Osteocyte (in vitro differentiated cells): ENCODE results near the gene NME9. TPM values are rescaled to one million over a fixed set of nuclear protein-coding genes. Genes with fewer than 3 reads are reported as not detected.

Experiments
- DNase-seq: peaks from one replicate; pipeline ENCODE4 v3.0.0; 2021; ENCODE audit warnings: mixed read lengths; ENCODE audit not compliant: unreplicated experiment; ENCODE audit errors: extremely low spot score
- H3K27ac Mint-ChIP-seq: one replicate; pipeline ENCODE4 v1.8.0; 2021; ENCODE audit warnings: mild to moderate bottlenecking, mixed read lengths; ENCODE audit not compliant: unreplicated experiment
- H3K27me3 Mint-ChIP-seq: one replicate; pipeline ENCODE4 v1.8.0; 2021; ENCODE audit warnings: mixed read lengths; ENCODE audit not compliant: unreplicated experiment
- H3K36me3 Mint-ChIP-seq: one replicate; pipeline ENCODE4 v1.8.0; 2021; ENCODE audit warnings: mixed read lengths; ENCODE audit not compliant: unreplicated experiment
- H3K4me1 Mint-ChIP-seq: one replicate; pipeline ENCODE4 v1.8.0; 2021; ENCODE audit warnings: mixed read lengths; ENCODE audit not compliant: unreplicated experiment
- H3K4me3 Mint-ChIP-seq: one replicate; pipeline ENCODE4 v1.8.0; 2021; ENCODE audit warnings: mild to moderate bottlenecking, moderate library complexity, mixed read lengths; ENCODE audit not compliant: unreplicated experiment
- H3K9me3 Mint-ChIP-seq: one replicate; pipeline ENCODE4 v1.8.0; 2021; ENCODE audit warnings: mixed read lengths; ENCODE audit not compliant: unreplicated experiment
- total RNA-seq: library from RNA; stranded (reverse); gene quantifications from 2 replicates; pipeline ENCODE4 v1.2.1, GENCODE V29; 2021
- TF ChIP-seq, protein P1 (sequence below): fragments of 200-600 bp; sonication (generic); IDR thresholded peaks from 2 replicates; pipeline ENCODE4 v1.5.0; 2021; ENCODE audit warnings: antibody characterized with exemption, mild to moderate bottlenecking, moderate library complexity

The NME9 gene
- total RNA-seq, 1 donor from 2014 or later: not detected

- H3K27me3 Mint-ChIP-seq: peaks cover 45% of the 10 kb centered on the region
- TF ChIP-seq, protein P1, sequence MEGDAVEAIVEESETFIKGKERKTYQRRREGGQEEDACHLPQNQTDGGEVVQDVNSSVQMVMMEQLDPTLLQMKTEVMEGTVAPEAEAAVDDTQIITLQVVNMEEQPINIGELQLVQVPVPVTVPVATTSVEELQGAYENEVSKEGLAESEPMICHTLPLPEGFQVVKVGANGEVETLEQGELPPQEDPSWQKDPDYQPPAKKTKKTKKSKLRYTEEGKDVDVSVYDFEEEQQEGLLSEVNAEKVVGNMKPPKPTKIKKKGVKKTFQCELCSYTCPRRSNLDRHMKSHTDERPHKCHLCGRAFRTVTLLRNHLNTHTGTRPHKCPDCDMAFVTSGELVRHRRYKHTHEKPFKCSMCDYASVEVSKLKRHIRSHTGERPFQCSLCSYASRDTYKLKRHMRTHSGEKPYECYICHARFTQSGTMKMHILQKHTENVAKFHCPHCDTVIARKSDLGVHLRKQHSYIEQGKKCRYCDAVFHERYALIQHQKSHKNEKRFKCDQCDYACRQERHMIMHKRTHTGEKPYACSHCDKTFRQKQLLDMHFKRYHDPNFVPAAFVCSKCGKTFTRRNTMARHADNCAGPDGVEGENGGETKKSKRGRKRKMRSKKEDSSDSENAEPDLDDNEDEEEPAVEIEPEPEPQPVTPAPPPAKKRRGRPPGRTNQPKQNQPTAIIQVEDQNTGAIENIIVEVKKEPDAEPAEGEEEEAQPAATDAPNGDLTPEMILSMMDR: peak; percentile 73
- H3K4me1 Mint-ChIP-seq: peaks cover 11% of the 10 kb centered on the region
- H3K27ac Mint-ChIP-seq: no peak overlapping the region
- no peaks in the 10 kb centered on the region for H3K36me3 Mint-ChIP-seq
- H3K9me3 Mint-ChIP-seq: no peaks in the 10 kb centered on the region
- H3K4me3 Mint-ChIP-seq: no peak overlapping the region
- no peak for DNase-seq
These were observed 2.9 kb upstream of the NME9 start for GRCh38 chr3:138332472-138333073.

GRCh38 chr3:138331143-138331894 is 1.7 kb upstream of the NME9 start:
- Mint-ChIP-seq H3K4me3 (no peak overlapping the region), H3K27me3 (peaks cover 39% of the 10 kb centered on the region), H3K36me3 (no peaks in the 10 kb centered on the region), H3K27ac (no peak overlapping the region), H3K9me3 (no peaks in the 10 kb centered on the region), H3K4me1 (peaks cover 11% of the 10 kb centered on the region)
- DNase-seq: no peak
- TF ChIP-seq, protein P1: peak; percentile 39

DNA sequence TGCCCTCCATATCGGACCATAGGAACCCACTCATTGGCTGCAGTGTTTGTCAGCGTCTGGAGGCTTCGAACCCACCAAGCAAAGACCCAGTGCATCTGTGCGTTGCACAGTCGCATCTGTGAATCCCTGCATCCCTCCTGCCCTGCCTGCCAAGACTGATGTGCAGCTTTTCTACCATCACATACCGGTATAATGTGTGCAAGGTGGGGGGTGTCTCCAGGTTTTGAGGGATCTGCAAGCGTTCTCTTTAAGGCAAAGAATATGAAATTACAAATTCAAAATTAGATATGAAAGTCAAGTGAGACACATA is 288 bp upstream of the NME9 start:
- peaks cover 11% of the 10 kb centered on the region for H3K4me1 Mint-ChIP-seq
- H3K36me3 Mint-ChIP-seq: no peaks in the 10 kb centered on the region
- H3K27me3 Mint-ChIP-seq: peaks cover 26% of the 10 kb centered on the region
- no peak for DNase-seq
- TF ChIP-seq, protein P1: no peak
- peak overlapping the region; percentile 81 for H3K4me3 Mint-ChIP-seq
- H3K27ac Mint-ChIP-seq: no peak overlapping the region
- no peaks in the 10 kb centered on the region for H3K9me3 Mint-ChIP-seq

DNA sequence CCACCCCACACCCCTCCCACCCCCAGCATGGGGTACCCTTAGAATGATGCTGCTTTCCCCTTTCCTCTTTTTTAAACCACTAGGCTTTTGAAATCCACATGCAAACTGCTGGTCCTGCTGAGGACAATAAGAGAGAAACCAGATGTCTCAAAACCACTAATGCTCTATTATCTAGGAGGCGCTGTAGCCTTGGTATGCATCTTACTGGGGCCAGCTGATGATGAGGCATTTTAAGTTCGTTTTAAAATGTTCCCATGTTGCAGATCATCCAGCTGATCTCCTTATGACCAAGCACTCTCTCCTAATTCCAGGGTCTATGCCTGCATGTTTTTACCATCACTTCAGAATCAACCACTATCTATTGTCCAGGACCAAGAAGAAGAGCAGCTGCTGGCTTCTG is 1.3 kb downstream of the NME9 start:
- peaks cover 13% of the 10 kb centered on the region for H3K27me3 Mint-ChIP-seq
- TF ChIP-seq, protein P1: no peak
- H3K27ac Mint-ChIP-seq: no peak overlapping the region
- H3K4me1 Mint-ChIP-seq: peaks cover 11% of the 10 kb centered on the region
- no peaks in the 10 kb centered on the region for H3K9me3 Mint-ChIP-seq
- H3K36me3 Mint-ChIP-seq: no peaks in the 10 kb centered on the region
- peak overlapping the region; percentile 44 for H3K4me3 Mint-ChIP-seq
- DNase-seq: peak; percentile 4

GRCh38 chr3:138327831-138328230 is 1.8 kb downstream of the NME9 start:
- Mint-ChIP-seq H3K4me1 (peaks cover 11% of the 10 kb centered on the region), H3K36me3 (no peaks in the 10 kb centered on the region), H3K4me3 (no peak overlapping the region), H3K27ac (no peak overlapping the region), H3K27me3 (peaks cover 16% of the 10 kb centered on the region), H3K9me3 (no peaks in the 10 kb centered on the region)
- TF ChIP-seq, protein P1: no peak
- DNase-seq: no peak
